ENCODE measurements around the gene GNAI3. TPM values are rescaled to one million over a fixed set of nuclear protein-coding genes. Genes with fewer than 3 reads are reported as not detected.

The GNAI3 gene
- total and polyA plus RNA-seq, 2 of the 13 experiments (the other 11 are each of a cell fraction or from before 2014, with no cell fraction given) = 4.3 to 9.0 TPM

DNA sequence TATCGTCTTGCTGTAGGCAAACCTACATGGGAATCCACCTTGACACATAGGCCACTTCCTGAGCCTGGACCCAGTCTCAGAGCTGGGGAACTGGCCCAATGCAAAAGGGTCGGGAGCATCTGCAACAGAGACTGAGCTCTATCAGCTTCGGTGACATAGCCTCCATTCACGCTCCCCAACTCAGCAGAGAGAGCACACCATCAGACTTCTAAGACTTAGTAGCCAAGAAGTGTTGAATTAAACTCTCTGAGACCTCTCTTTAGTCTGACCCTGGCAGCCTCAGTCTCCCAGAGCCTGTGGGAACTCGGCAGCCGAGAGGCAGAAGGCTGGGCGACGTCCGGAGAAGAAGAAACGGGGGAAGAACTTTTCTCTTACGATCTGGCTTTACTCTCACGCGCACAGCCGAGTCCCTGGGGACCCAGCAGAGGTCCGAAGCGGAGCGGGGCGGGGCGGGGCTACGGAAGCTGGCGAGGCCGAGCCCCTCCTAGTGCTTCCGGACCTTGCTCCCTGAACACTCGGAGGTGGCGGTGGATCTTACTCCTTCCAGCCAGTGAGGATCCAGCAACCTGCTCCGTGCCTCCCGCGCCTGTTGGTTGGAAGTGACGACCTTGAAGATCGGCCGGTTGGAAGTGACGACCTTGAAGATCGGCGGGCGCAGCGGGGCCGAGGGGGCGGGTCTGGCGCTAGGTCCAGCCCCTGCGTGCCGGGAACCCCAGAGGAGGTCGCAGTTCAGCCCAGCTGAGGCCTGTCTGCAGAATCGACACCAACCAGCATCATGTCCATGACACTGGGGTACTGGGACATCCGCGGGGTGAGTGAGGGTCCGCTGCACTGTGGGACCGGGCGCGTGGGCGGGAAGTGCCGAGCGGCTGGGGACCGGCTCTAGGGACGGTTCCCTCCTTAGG lies 107.5 kb downstream of the GNAI3 start, which contains the start of gene GSTM4 (continued):
- no peak for TF ChIP-seq ZNF354B (CRISPR knock-in tag; IDR thresholded peaks at IDR 0.05)
- peak; percentile 41 for TF ChIP-seq FOXO1 (CRISPR knock-in tag; IDR thresholded peaks at IDR 0.05)
- peak; percentile 78 for TF ChIP-seq ZNF776 (CRISPR knock-in tag; IDR thresholded peaks at IDR 0.05)
- peak; percentile 85 for TF ChIP-seq GABPB1 (CRISPR knock-in tag; IDR thresholded peaks at IDR 0.05)
- no peak for TF ChIP-seq GFI1 (CRISPR knock-in tag; IDR thresholded peaks at IDR 0.05; ENCODE audit: borderline replicate concordance)
- TF ChIP-seq, protein P1, sequence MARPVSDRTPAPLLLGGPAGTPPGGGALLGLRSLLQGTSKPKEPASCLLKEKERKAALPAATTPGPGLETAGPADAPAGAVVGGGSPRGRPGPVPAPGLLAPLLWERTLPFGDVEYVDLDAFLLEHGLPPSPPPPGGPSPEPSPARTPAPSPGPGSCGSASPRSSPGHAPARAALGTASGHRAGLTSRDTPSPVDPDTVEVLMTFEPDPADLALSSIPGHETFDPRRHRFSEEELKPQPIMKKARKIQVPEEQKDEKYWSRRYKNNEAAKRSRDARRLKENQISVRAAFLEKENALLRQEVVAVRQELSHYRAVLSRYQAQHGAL (CRISPR knock-in tag; IDR thresholded peaks at IDR 0.05; ENCODE audit: not compliant biosample characterization) = no peak
- no peak for TF ChIP-seq ZNF850 (CRISPR knock-in tag; conservative IDR thresholded peaks at IDR 0.05)
- TF ChIP-seq DR1 (CRISPR knock-in tag; IDR thresholded peaks at IDR 0.05) = peak; percentile 28; the same call in 1 of the 2 replicates
- peak; percentile 66; the same call in 1 of the 2 replicates for TF ChIP-seq ZNF343 (CRISPR knock-in tag; IDR thresholded peaks at IDR 0.05)
- no peak for TF ChIP-seq REXO4 (CRISPR knock-in tag; IDR thresholded peaks at IDR 0.05; ENCODE audit: borderline replicate concordance)
- TF ChIP-seq BRD4 (CRISPR knock-in tag; IDR thresholded peaks at IDR 0.05) = no peak
- TF ChIP-seq, protein P2, sequence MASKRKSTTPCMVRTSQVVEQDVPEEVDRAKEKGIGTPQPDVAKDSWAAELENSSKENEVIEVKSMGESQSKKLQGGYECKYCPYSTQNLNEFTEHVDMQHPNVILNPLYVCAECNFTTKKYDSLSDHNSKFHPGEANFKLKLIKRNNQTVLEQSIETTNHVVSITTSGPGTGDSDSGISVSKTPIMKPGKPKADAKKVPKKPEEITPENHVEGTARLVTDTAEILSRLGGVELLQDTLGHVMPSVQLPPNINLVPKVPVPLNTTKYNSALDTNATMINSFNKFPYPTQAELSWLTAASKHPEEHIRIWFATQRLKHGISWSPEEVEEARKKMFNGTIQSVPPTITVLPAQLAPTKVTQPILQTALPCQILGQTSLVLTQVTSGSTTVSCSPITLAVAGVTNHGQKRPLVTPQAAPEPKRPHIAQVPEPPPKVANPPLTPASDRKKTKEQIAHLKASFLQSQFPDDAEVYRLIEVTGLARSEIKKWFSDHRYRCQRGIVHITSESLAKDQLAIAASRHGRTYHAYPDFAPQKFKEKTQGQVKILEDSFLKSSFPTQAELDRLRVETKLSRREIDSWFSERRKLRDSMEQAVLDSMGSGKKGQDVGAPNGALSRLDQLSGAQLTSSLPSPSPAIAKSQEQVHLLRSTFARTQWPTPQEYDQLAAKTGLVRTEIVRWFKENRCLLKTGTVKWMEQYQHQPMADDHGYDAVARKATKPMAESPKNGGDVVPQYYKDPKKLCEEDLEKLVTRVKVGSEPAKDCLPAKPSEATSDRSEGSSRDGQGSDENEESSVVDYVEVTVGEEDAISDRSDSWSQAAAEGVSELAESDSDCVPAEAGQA (IDR thresholded peaks at IDR 0.05; ENCODE audit: low read depth) = no peak
- TF ChIP-seq, protein P2 (CRISPR knock-in tag; IDR thresholded peaks at IDR 0.05; ENCODE audit: borderline replicate concordance) = no peak
- peak; percentile 54; the same call in 1 of the 2 replicates for TF ChIP-seq ZBTB7A (CRISPR knock-in tag; IDR thresholded peaks at IDR 0.05)
- TF ChIP-seq HDAC1 (CRISPR knock-in tag; IDR thresholded peaks at IDR 0.05) = peak; percentile 82
- TF ChIP-seq, protein P3, sequence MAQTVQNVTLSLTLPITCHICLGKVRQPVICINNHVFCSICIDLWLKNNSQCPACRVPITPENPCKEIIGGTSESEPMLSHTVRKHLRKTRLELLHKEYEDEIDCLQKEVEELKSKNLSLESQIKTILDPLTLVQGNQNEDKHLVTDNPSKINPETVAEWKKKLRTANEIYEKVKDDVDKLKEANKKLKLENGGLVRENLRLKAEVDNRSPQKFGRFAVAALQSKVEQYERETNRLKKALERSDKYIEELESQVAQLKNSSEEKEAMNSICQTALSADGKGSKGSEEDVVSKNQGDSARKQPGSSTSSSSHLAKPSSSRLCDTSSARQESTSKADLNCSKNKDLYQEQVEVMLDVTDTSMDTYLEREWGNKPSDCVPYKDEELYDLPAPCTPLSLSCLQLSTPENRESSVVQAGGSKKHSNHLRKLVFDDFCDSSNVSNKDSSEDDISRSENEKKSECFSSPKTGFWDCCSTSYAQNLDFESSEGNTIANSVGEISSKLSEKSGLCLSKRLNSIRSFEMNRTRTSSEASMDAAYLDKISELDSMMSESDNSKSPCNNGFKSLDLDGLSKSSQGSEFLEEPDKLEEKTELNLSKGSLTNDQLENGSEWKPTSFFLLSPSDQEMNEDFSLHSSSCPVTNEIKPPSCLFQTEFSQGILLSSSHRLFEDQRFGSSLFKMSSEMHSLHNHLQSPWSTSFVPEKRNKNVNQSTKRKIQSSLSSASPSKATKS (CRISPR knock-in tag; IDR thresholded peaks at IDR 0.05) = no peak
- TF ChIP-seq ATF1 (CRISPR knock-in tag; IDR thresholded peaks at IDR 0.05) = no peak
